Neural cell (in vitro differentiated cells): ENCODE data around the gene C7orf57. TPM values are rescaled to one million over a fixed set of nuclear protein-coding genes. Genes with fewer than 3 reads are reported as not detected.

Experiments used
- H2AFZ ChIP-seq: fragments of 200-600, 300-800 bp; sonication (generic), shearing (Covaris generic); 2 replicates; pipeline ENCODE4 v1.6.0; 2014; ENCODE audit warnings: low read depth, mild to moderate bottlenecking, antibody characterized with exemption, low read length, moderate library complexity
- H3F3A ChIP-seq: fragments of 200-600 bp; shearing (Covaris generic); 2 replicates; pipeline ENCODE4 v1.6.1; 2016; ENCODE audit warnings: mild to moderate bottlenecking, moderate library complexity, mixed read lengths, antibody characterized with exemption, low read length; ENCODE audit not compliant: insufficient read depth, poor library complexity, severe bottlenecking
- H3K27ac ChIP-seq: fragments of 200-600, 300-800 bp; sonication (generic), shearing (Covaris generic); 2 replicates; pipeline ENCODE4 v1.5.1; 2014; ENCODE audit warnings: mild to moderate bottlenecking, low read length, moderate library complexity
- H3K27me3 ChIP-seq: fragments of 300-800, 200-600 bp; sonication (generic), shearing (Covaris generic); 2 replicates; pipeline ENCODE4 v1.6.0; 2014; ENCODE audit warnings: mild to moderate bottlenecking, low read depth, low read length, moderate library complexity; ENCODE audit not compliant: insufficient read depth
- H3K36me3 ChIP-seq: fragments of 300-800, 200-600 bp; sonication (generic), shearing (Covaris generic); 2 replicates; pipeline ENCODE4 v1.5.1; 2014; ENCODE audit warnings: mild to moderate bottlenecking, antibody characterized with exemption, low read length, moderate library complexity; ENCODE audit not compliant: insufficient read depth
- H3K4me2 ChIP-seq: fragments of 300-800, 200-600 bp; sonication (generic), shearing (Covaris generic); 2 replicates; pipeline ENCODE4 v1.6.0; 2014; ENCODE audit warnings: mild to moderate bottlenecking, low read length
- H3K4me3 ChIP-seq: fragments of 300-800, 200-600 bp; sonication (generic), shearing (Covaris generic); 2 replicates; pipeline ENCODE4 v1.5.1; 2014; ENCODE audit warnings: mild to moderate bottlenecking, low read length, moderate library complexity
- H3K79me2 ChIP-seq: fragments of 200-600 bp; shearing (Covaris generic); replicated peaks from 2 replicates; pipeline ENCODE4 v1.6.0; 2014; ENCODE audit warnings: mild to moderate bottlenecking, low read length, moderate library complexity; ENCODE audit not compliant: insufficient read depth
- H3K9ac ChIP-seq: fragments of 300-800, 200-600 bp; sonication (generic), shearing (Covaris generic); 2 replicates; pipeline ENCODE4 v1.6.1; 2016; ENCODE audit warnings: mild to moderate bottlenecking, low read length, mixed read lengths
- H3K9me2 ChIP-seq: fragments of 200-600 bp; shearing (Covaris generic); 2 replicates; pipeline ENCODE4 v1.6.1; 2016; ENCODE audit warnings: mild to moderate bottlenecking, low read length, mixed read lengths; ENCODE audit not compliant: insufficient read depth
- H3K9me3 ChIP-seq: fragments of 200-600, 300-800 bp; sonication (generic), shearing (Covaris generic); 2 replicates; pipeline ENCODE4 v1.6.1; 2016; ENCODE audit warnings: mild to moderate bottlenecking, mixed run types, low read length, moderate library complexity, mixed read lengths
- H4K20me1 ChIP-seq: fragments of 200-600 bp; shearing (Covaris generic); 2 replicates; pipeline ENCODE4 v1.6.1; 2016; ENCODE audit warnings: mild to moderate bottlenecking, mixed run types; ENCODE audit not compliant: insufficient read depth
- EP300 ChIP-seq: fragments of 450-650 bp; conservative IDR thresholded peaks from 2 replicates; pipeline ENCODE4 v1.6.1; 2014; ENCODE audit warnings: antibody characterized with exemption, mild to moderate bottlenecking, moderate library complexity; ENCODE audit not compliant: poor library complexity, severe bottlenecking
- EZH2 ChIP-seq: fragments of 200-600, 300-800 bp; shearing (Covaris generic), sonication (generic); IDR thresholded peaks from 2 replicates; pipeline ENCODE4 v1.6.1; 2014; ENCODE audit warnings: antibody characterized with exemption, low read length, borderline replicate concordance, mild to moderate bottlenecking; ENCODE audit not compliant: insufficient read depth, poor library complexity, severe bottlenecking
- MXI1 ChIP-seq: fragments of 450-650 bp; conservative IDR thresholded peaks from 2 replicates; pipeline ENCODE4 v1.6.1; 2014; ENCODE audit warnings: antibody characterized with exemption, mild to moderate bottlenecking; ENCODE audit not compliant: poor library complexity, severe bottlenecking
- POLR2AphosphoS5 ChIP-seq: IDR thresholded peaks from 2 replicates; pipeline ENCODE4 v1.6.1; 2012
- RAD21 ChIP-seq: fragments of 450-650 bp; conservative IDR thresholded peaks from 2 replicates; pipeline ENCODE4 v1.6.1; 2014; ENCODE audit warnings: antibody characterized with exemption, mild to moderate bottlenecking, moderate library complexity
- SMC3 ChIP-seq: fragments of 450-650 bp; conservative IDR thresholded peaks from 2 replicates; pipeline ENCODE4 v1.6.1; 2014; ENCODE audit warnings: antibody characterized with exemption, mild to moderate bottlenecking, moderate library complexity; ENCODE audit not compliant: poor library complexity
- TAF1 ChIP-seq: IDR thresholded peaks from 2 replicates; pipeline ENCODE4 v1.6.1; 2012; ENCODE audit warnings: low read depth
- polyA plus RNA-seq: library from polyadenylated mRNA; depleted of rRNA; stranded (reverse); fragments of >200 nt; gene quantifications from 2 replicates; pipeline ENCODE4 v1.2.3, GENCODE V29; 2014
- TF ChIP-seq, protein P1 (sequence below): IDR thresholded peaks from 2 replicates; pipeline ENCODE4 v1.6.1; 2012; ENCODE audit warnings: borderline replicate concordance
- TF ChIP-seq, protein P2 (sequence below): fragments of 450-650 bp; IDR thresholded peaks from 2 replicates; pipeline ENCODE4 v1.5.1; 2014; ENCODE audit warnings: antibody characterized with exemption, mild to moderate bottlenecking, moderate library complexity; ENCODE audit not compliant: poor library complexity, severe bottlenecking

The C7orf57 gene
- polyA plus RNA-seq, 1 donor from 2014 or later: not detected

DNA sequence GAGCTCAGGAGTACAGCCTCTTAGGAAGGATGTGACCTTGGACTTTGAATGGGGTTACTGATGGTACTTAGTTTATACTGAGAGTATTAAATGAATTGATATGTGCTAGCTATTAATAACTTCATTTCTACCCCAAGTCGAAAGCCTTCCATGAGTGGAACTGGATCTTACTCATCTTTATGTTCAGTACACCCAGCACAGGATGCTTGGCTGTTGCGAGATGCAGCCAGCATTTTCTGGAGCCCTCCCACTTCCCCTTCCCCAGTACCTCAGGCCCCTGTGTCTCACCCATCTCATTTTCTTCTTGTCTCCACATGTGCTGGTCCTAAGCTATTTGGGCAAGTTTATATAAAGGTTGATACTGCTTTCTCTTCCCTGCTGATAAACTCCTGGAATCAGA lies 60.9 kb downstream of the C7orf57 start:
- H3K27me3 ChIP-seq: no peaks in the 10 kb centered on the region
- no peaks in the 10 kb centered on the region for H3K79me2 ChIP-seq
- H3K4me3 ChIP-seq: no peak overlapping the region
- no peak overlapping the region for H3K27ac ChIP-seq
- no peak overlapping the region for H3K4me2 ChIP-seq
- H3F3A ChIP-seq: no peaks in the 10 kb centered on the region
- no peaks in the 10 kb centered on the region for H3K9me2 ChIP-seq
- H3K9ac ChIP-seq: no peak overlapping the region
- no peaks in the 10 kb centered on the region for H3K36me3 ChIP-seq
- TF ChIP-seq, protein P1, sequence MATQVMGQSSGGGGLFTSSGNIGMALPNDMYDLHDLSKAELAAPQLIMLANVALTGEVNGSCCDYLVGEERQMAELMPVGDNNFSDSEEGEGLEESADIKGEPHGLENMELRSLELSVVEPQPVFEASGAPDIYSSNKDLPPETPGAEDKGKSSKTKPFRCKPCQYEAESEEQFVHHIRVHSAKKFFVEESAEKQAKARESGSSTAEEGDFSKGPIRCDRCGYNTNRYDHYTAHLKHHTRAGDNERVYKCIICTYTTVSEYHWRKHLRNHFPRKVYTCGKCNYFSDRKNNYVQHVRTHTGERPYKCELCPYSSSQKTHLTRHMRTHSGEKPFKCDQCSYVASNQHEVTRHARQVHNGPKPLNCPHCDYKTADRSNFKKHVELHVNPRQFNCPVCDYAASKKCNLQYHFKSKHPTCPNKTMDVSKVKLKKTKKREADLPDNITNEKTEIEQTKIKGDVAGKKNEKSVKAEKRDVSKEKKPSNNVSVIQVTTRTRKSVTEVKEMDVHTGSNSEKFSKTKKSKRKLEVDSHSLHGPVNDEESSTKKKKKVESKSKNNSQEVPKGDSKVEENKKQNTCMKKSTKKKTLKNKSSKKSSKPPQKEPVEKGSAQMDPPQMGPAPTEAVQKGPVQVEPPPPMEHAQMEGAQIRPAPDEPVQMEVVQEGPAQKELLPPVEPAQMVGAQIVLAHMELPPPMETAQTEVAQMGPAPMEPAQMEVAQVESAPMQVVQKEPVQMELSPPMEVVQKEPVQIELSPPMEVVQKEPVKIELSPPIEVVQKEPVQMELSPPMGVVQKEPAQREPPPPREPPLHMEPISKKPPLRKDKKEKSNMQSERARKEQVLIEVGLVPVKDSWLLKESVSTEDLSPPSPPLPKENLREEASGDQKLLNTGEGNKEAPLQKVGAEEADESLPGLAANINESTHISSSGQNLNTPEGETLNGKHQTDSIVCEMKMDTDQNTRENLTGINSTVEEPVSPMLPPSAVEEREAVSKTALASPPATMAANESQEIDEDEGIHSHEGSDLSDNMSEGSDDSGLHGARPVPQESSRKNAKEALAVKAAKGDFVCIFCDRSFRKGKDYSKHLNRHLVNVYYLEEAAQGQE: no peak
- TF ChIP-seq RAD21: no peak
- no peaks in the 10 kb centered on the region for H4K20me1 ChIP-seq
- H2AFZ ChIP-seq: no peak overlapping the region
- no peaks in the 10 kb centered on the region for H3K9me3 ChIP-seq

DNA sequence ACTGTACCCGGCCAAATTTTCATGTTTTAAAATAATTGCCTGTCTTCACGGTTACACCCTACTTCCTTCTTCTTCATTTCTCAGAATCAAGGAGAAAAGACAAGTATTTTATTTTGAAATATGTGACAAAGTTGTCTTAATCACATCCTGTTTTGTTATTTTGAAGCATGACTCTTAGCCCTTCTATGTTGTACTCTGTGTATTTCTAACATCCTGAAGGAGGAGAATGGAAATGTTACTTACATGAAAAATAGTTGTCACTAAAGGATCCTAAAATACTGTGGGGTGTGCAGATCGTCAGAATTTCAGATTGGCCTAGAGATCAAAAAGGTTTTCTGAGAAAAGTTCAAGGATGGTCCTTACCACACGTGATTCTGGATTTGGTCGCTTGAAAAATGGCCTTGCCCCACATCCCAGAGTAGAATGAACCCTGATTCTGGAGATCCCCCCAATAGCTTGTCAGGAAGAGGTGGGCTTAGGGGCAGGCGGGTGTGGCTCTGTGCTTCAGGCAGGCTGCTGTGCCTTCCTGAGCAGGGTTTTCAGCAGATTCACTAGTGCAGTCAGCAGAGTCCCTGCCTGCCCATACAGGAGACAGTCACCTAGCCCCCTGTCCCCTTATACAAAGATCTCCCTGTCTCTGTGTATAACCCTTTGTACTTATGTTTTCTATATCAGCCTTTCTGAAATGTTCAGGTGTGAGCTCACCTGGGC lies 62.3 kb downstream of the C7orf57 start:
- Histone ChIP-seq H3K36me3 (no peaks in the 10 kb centered on the region), H2AFZ (no peak overlapping the region), H3K9ac (no peak overlapping the region), H3F3A (no peaks in the 10 kb centered on the region), H3K9me2 (no peaks in the 10 kb centered on the region), H3K27me3 (no peaks in the 10 kb centered on the region), H3K9me3 (no peaks in the 10 kb centered on the region), H3K4me3 (no peak overlapping the region), H3K4me2 (no peak overlapping the region), H3K79me2 (no peaks in the 10 kb centered on the region), H4K20me1 (no peaks in the 10 kb centered on the region), H3K27ac (no peak overlapping the region)
- TF ChIP-seq EZH2: no peak
- no peak for TF ChIP-seq RAD21

DNA sequence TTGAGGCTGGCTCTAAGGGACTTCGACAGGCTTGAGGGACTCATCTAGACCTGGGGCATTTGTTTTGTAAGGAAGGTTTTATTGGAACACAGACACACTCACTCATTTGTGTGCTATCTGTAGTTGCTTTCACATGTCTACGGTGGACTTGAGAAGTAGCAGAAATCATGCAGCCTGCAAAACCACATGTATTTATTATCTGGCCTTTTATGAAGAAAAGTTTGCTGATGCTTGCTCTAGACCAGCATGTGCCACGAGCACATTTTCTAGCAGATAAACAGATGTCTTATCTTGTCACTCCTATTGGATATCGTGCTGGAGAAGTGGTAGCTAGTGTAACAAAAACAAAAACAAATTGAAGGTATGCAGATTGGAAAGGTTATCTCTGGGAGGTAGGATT lies 63.5 kb downstream of the C7orf57 start:
- no peak overlapping the region for H2AFZ ChIP-seq
- no peaks in the 10 kb centered on the region for H3K27me3 ChIP-seq
- H3K27ac ChIP-seq: no peak overlapping the region
- H3K9ac ChIP-seq: no peak overlapping the region
- H3F3A ChIP-seq: no peaks in the 10 kb centered on the region
- H3K4me2 ChIP-seq: no peak overlapping the region
- no peak overlapping the region for H3K4me3 ChIP-seq
- H3K79me2 ChIP-seq: no peaks in the 10 kb centered on the region
- H4K20me1 ChIP-seq: no peaks in the 10 kb centered on the region
- no peaks in the 10 kb centered on the region for H3K36me3 ChIP-seq
- H3K9me3 ChIP-seq: no peaks in the 10 kb centered on the region
- TF ChIP-seq EZH2: no peak
- no peak for TF ChIP-seq SMC3
- no peak for TF ChIP-seq POLR2AphosphoS5
- no peak for TF ChIP-seq EP300
- no peak for TF ChIP-seq RAD21
- TF ChIP-seq, protein P1: no peak
- no peak for TF ChIP-seq MXI1
- TF ChIP-seq, protein P2, sequence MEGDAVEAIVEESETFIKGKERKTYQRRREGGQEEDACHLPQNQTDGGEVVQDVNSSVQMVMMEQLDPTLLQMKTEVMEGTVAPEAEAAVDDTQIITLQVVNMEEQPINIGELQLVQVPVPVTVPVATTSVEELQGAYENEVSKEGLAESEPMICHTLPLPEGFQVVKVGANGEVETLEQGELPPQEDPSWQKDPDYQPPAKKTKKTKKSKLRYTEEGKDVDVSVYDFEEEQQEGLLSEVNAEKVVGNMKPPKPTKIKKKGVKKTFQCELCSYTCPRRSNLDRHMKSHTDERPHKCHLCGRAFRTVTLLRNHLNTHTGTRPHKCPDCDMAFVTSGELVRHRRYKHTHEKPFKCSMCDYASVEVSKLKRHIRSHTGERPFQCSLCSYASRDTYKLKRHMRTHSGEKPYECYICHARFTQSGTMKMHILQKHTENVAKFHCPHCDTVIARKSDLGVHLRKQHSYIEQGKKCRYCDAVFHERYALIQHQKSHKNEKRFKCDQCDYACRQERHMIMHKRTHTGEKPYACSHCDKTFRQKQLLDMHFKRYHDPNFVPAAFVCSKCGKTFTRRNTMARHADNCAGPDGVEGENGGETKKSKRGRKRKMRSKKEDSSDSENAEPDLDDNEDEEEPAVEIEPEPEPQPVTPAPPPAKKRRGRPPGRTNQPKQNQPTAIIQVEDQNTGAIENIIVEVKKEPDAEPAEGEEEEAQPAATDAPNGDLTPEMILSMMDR: no peak
- no peak for TF ChIP-seq TAF1
- no peaks in the 10 kb centered on the region for H3K9me2 ChIP-seq
